ENCODE measurements around the gene DNHD1. TPM values are rescaled to one million over a fixed set of nuclear protein-coding genes. Genes with fewer than 3 reads are reported as not detected.

The DNHD1 gene
- total and polyA plus RNA-seq, 9 of the 15 experiments (the other 6 are each of a cell fraction or from before 2014, with no cell fraction given) = 0.82 to 9.7 (median 3.8) TPM

- TF ChIP-seq ZNF395 (CRISPR knock-in tag; IDR thresholded peaks at IDR 0.05) (no peak), BCLAF1 (IDR thresholded peaks at IDR 0.05; ENCODE audit: borderline replicate concordance in 1 of 2, control insufficient read depth in 1 of 2, low read depth in 2 of 2, low read length in 1 of 2) (no peak), CCNT2 (IDR thresholded peaks at IDR 0.05; ENCODE audit: borderline replicate concordance, extremely low read depth, insufficient read length, low read depth, low read length) (no peak), ZNF551 (CRISPR knock-in tag; IDR thresholded peaks at IDR 0.05) (no peak), ZBTB26 (CRISPR knock-in tag; IDR thresholded peaks at IDR 0.05) (no peak)
Observed at GRCh38 chr11:6538945-6539344, 41.9 kb downstream of the DNHD1 start (continued).
